SKM-1 treated with dmso at 0.1 percent for 144 hours (cell line): Measurements from ENCODE around the gene FLT1.
A peak's percentile ranks its signal among the peaks of the same experiment; 100 is the strongest.

ENCODE experiments used
- DNase-seq: peaks from one replicate; lab custom pipeline; 2025; ENCODE audit not compliant: unreplicated experiment; lab: John Stamatoyannopoulos, UW

The FLT1 gene

GRCh38 chr13:28529836-28530235 lies 34.9 kb upstream of the FLT1 start:
- DNase-seq: peak; percentile 12

GRCh38 chr13:28528848-28529247 lies 33.9 kb upstream of the FLT1 start:
- no peak for DNase-seq

GRCh38 chr13:28528388-28528787 lies 33.5 kb upstream of the FLT1 start:
- DNase-seq: no peak

- DNase-seq: peak; percentile 93
Measured at GRCh38 chr13:28527629-28528028, 32.7 kb upstream of the FLT1 start.

- no peak for DNase-seq
Measured at GRCh38 chr13:28526876-28527275, 31.9 kb upstream of the FLT1 start.

- DNase-seq: no peak
Measured at GRCh38 chr13:28522871-28523270, 27.9 kb upstream of the FLT1 start.

- DNase-seq: no peak
Measured at GRCh38 chr13:28513745-28514144, 18.8 kb upstream of the FLT1 start.

GRCh38 chr13:28510542-28510941 lies 15.6 kb upstream of the FLT1 start:
- DNase-seq: no peak

GRCh38 chr13:28510066-28510465 lies 15.1 kb upstream of the FLT1 start:
- no peak for DNase-seq

GRCh38 chr13:28505543-28506135 lies 10.7 kb upstream of the FLT1 start:
- peak; percentile 57 for DNase-seq

- DNase-seq: no peak
Measured at GRCh38 chr13:28503182-28503967, 8.4 kb upstream of the FLT1 start.

GRCh38 chr13:28501547-28501946 lies 6.6 kb upstream of the FLT1 start:
- DNase-seq: no peak

- no peak for DNase-seq
Measured at GRCh38 chr13:28499609-28500008, 4.7 kb upstream of the FLT1 start.

- no peak for DNase-seq
Measured at GRCh38 chr13:28498481-28499115, 3.7 kb upstream of the FLT1 start.

- no peak for DNase-seq
Measured at GRCh38 chr13:28497143-28497876, 2.4 kb upstream of the FLT1 start.

GRCh38 chr13:28496188-28496564 lies 1.2 kb upstream of the FLT1 start:
- DNase-seq: no peak

GRCh38 chr13:28495538-28496187 lies 735 bp upstream of the FLT1 start:
- DNase-seq: peak; percentile 65

- no peak for DNase-seq
Measured at GRCh38 chr13:28494504-28494777, 487 bp downstream of the FLT1 start.

- no peak for DNase-seq
Measured at GRCh38 chr13:28493740-28494503, 1.0 kb downstream of the FLT1 start.

- peak; percentile 65 for DNase-seq
Measured at GRCh38 chr13:28492569-28493367, 2.2 kb downstream of the FLT1 start.
